GM13976 (cell line): ENCODE results near the gene SSTR3.

Source experiments
- DNase-seq: peaks from one replicate; pipeline ENCODE4 v3.0.0; 2012; ENCODE audit warnings: low spot score
- CTCF ChIP-seq: IDR thresholded peaks from 2 replicates; pipeline ENCODE4 v1.5.1; 2012; ENCODE audit warnings: borderline replicate concordance, mild to moderate bottlenecking; ENCODE audit not compliant: insufficient read depth; ENCODE audit errors: extremely low read depth, missing control alignments, control extremely low read depth
- in situ Hi-C: fragments of 300-500 bp; cut with MboI; formaldehyde crosslinking; loops from one replicate; pipeline ENCODE4 v1.12.0; 2022; ENCODE audit warnings: low sequenced_read_pairs, mixed read lengths, inconsistent platforms; ENCODE audit not compliant: unreplicated experiment

SSTR3 gene

GRCh38 chr22:37218771-37219411 is 6.6 kb upstream of the SSTR3 start:
- peak; percentile 77 for DNase-seq
- no peak for TF ChIP-seq CTCF
- in situ Hi-C loops: no loop called here

- in situ Hi-C loops: no loop called here
- TF ChIP-seq CTCF: no peak
Measured at GRCh38 chr22:37218399-37218770, 6.1 kb upstream of the SSTR3 start.

GRCh38 chr22:37215890-37216289 is 3.6 kb upstream of the SSTR3 start:
- no peak for TF ChIP-seq CTCF
- in situ Hi-C loops: no loop called here
- DNase-seq: no peak

More at GRCh38 chr22:37218399-37218770, 6.1 kb upstream of the SSTR3 start:
- DNase-seq: no peak

- no peak for DNase-seq
- in situ Hi-C loops: no loop called here
- no peak for TF ChIP-seq CTCF
Measured at GRCh38 chr22:37214731-37215030, 2.4 kb upstream of the SSTR3 start.

- DNase-seq: no peak
- TF ChIP-seq CTCF: no peak
- in situ Hi-C loops: no loop called here
Measured at GRCh38 chr22:37213941-37214730, 1.9 kb upstream of the SSTR3 start.

- DNase-seq: no peak
- TF ChIP-seq CTCF: no peak
- in situ Hi-C loops: no loop called here
Measured at GRCh38 chr22:37213218-37213855, 1.1 kb upstream of the SSTR3 start.
